Glutamatergic neuron (in vitro differentiated cells): ENCODE measurements around the gene CYS1. TPM values are rescaled to one million over a fixed set of nuclear protein-coding genes. Genes with fewer than 3 reads are reported as not detected.

Source experiments
- DNase-seq: peaks from one replicate; pipeline ENCODE4 v3.0.0; 2022
- H3K27ac Mint-ChIP-seq: one replicate; pipeline ENCODE4 v1.8.0; 2020; ENCODE audit warnings: mild to moderate bottlenecking, mixed read lengths, inconsistent platforms; ENCODE audit not compliant: unreplicated experiment
- H3K27me3 Mint-ChIP-seq: one replicate; pipeline ENCODE4 v1.8.0; 2020; ENCODE audit warnings: mild to moderate bottlenecking, moderate library complexity, mixed read lengths, inconsistent platforms; ENCODE audit not compliant: unreplicated experiment
- H3K36me3 Mint-ChIP-seq: one replicate; pipeline ENCODE4 v1.8.0; 2020; ENCODE audit warnings: mild to moderate bottlenecking, mixed read lengths, inconsistent platforms; ENCODE audit not compliant: unreplicated experiment
- H3K4me1 Mint-ChIP-seq: one replicate; pipeline ENCODE4 v1.8.0; 2020; ENCODE audit warnings: mild to moderate bottlenecking, low read depth, mixed read lengths, inconsistent platforms; ENCODE audit not compliant: unreplicated experiment
- H3K4me3 Mint-ChIP-seq: one replicate; pipeline ENCODE4 v1.8.0; 2020; ENCODE audit warnings: mild to moderate bottlenecking, mixed read lengths, inconsistent platforms; ENCODE audit not compliant: unreplicated experiment
- H3K9me3 Mint-ChIP-seq: one replicate; pipeline ENCODE4 v1.8.0; 2020; ENCODE audit warnings: mild to moderate bottlenecking, moderate library complexity, mixed read lengths, inconsistent platforms; ENCODE audit not compliant: unreplicated experiment
- total RNA-seq: library from RNA; stranded (reverse); fragmentation: NEBNext Ultra II Directional; extraction: Animal tissue kit (Norgen Biotek cat#: 25700); gene quantifications from one replicate; pipeline ENCODE4 v1.2.1, GENCODE V29; 2021; ENCODE audit not compliant: unreplicated experiment
- TF ChIP-seq, protein P1 (sequence below): fragments of 200-600 bp; sonication (generic); IDR thresholded peaks from one replicate; pipeline ENCODE4 v1.5.0; 2021; ENCODE audit not compliant: partially characterized antibody, unreplicated experiment

CYS1 gene
- total RNA-seq, 1 donor from 2014 or later = not detected

DNA sequence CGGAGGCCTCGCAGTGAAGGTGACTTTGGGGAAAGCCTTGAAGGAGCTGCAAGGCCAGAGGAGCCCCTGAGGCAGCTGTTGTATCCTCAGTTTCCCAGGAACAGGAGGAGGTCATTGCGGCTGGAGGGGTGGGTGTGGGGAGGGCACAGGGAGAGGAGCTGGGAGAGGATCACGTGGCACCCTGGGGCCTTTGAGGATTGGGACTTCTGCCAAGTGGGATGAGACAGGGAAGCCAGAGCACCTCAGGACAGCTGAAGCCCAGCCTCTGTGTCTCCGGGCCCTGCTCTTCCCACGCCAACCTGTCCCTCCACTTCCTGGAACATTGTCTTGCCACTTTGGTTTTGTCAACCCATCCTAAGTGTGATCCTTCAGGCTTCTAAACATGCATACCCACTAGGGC is 23.0 kb upstream of the CYS1 start:
- Mint-ChIP-seq H3K4me1 (no peaks in the 10 kb centered on the region), H3K36me3 (peaks cover 4% of the 10 kb centered on the region), H3K27ac (no peak overlapping the region), H3K27me3 (peaks cover 5% of the 10 kb centered on the region), H3K9me3 (peaks cover 1% of the 10 kb centered on the region), H3K4me3 (no peak overlapping the region)
- DNase-seq = no peak
- TF ChIP-seq, protein P1, sequence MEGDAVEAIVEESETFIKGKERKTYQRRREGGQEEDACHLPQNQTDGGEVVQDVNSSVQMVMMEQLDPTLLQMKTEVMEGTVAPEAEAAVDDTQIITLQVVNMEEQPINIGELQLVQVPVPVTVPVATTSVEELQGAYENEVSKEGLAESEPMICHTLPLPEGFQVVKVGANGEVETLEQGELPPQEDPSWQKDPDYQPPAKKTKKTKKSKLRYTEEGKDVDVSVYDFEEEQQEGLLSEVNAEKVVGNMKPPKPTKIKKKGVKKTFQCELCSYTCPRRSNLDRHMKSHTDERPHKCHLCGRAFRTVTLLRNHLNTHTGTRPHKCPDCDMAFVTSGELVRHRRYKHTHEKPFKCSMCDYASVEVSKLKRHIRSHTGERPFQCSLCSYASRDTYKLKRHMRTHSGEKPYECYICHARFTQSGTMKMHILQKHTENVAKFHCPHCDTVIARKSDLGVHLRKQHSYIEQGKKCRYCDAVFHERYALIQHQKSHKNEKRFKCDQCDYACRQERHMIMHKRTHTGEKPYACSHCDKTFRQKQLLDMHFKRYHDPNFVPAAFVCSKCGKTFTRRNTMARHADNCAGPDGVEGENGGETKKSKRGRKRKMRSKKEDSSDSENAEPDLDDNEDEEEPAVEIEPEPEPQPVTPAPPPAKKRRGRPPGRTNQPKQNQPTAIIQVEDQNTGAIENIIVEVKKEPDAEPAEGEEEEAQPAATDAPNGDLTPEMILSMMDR = no peak

DNA sequence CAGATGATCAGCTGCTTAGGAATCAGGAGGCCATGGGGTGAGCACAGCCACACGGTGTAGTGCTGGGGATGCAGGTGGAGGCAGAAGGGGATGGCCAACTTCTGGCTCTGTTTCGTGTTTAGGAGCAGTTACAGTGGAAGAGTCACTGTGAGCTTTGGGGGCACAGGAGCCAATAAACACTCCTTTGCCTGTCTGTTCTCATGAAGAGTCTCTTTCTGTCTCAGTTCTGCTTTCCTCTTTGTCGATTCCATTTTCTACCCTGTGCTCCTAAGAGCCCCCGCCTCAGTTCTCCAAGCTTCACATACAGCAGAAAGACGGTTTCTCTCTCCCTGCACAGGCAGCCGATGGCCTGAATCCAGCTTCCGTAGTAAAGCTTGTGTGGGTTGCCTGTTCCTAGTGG is 21.3 kb upstream of the CYS1 start:
- Mint-ChIP-seq H3K4me3 (no peak overlapping the region), H3K27ac (no peak overlapping the region), H3K4me1 (peaks cover 1% of the 10 kb centered on the region), H3K27me3 (peaks cover 5% of the 10 kb centered on the region), H3K36me3 (no peaks in the 10 kb centered on the region), H3K9me3 (peaks cover 1% of the 10 kb centered on the region)
- TF ChIP-seq, protein P1 = no peak
- no peak for DNase-seq

DNA sequence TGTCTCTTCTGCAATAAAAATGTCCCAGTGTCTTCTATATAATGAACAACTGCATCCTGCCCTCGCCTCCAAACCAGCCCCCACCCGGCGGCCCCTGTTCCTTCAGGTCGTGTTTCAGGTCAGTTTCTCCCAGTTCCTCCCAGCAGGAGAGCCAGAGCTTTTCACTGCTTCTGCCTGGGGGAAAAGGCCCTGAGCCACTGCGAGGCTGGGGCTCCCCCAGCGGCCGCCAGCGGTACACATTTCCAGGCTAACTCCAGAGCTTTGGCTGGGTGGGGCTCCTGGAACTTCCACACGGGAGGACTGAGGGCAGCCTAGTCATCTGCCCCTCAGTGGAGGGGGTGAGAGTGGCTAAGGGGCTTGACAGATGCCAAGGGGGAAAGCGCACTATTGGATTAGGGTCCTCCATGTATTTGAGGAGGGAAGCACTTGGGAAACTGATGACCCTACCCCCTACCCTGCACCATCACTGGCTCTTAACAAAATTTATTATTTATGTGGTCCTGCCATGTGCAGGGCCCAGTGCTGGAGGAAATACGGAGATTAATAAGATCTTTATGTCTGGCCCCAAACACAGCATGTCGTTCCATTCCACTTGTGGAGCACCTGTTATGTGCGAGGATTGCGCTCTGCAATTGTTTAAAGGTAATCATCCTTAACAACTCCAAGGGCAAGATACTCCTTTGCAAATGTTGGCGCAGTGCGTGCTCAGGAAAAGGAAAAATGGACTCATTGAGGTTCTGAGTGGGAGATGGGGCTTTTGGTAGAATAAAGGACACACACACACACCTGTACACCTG is 17.3 kb upstream of the CYS1 start:
- no peak overlapping the region for H3K4me3 Mint-ChIP-seq
- H3K27ac Mint-ChIP-seq = no peak overlapping the region
- peaks cover 10% of the 10 kb centered on the region for H3K4me1 Mint-ChIP-seq
- H3K27me3 Mint-ChIP-seq = peaks cover 7% of the 10 kb centered on the region
- DNase-seq = peak; percentile 80
- H3K9me3 Mint-ChIP-seq = peaks cover 3% of the 10 kb centered on the region
- peaks cover 3% of the 10 kb centered on the region for H3K36me3 Mint-ChIP-seq
- TF ChIP-seq, protein P1 = peak; percentile 86

GRCh38 chr2:10096641-10097040 is 16.4 kb upstream of the CYS1 start:
- Mint-ChIP-seq H3K4me3 (no peak overlapping the region), H3K27me3 (peaks cover 5% of the 10 kb centered on the region), H3K27ac (no peak overlapping the region), H3K9me3 (peaks cover 3% of the 10 kb centered on the region), H3K36me3 (peaks cover 9% of the 10 kb centered on the region), H3K4me1 (peaks cover 10% of the 10 kb centered on the region)
- TF ChIP-seq, protein P1 = no peak
- DNase-seq = no peak

DNA sequence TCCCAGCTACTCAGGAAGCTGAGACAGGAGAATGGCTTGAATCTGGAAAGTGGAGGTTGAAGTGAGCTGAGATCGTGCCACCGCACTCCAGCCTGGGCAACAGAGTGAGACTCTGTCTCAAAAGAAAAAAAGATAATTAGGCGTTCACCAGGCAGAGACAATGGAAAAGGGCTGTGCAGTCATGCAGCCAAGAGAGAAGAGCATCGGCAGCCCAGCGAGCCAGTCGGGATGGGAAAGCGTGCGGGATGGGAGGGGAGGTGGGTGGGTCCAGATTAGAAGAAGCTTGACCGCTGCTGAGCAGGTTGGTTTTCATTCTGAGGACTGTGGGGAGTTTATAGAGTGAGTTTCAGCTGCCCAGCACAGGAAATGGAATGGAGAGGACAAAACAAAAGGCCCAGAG is 15.0 kb upstream of the CYS1 start:
- Mint-ChIP-seq H3K9me3 (peaks cover 3% of the 10 kb centered on the region), H3K27me3 (peaks cover 2% of the 10 kb centered on the region), H3K27ac (no peak overlapping the region), H3K36me3 (peaks cover 9% of the 10 kb centered on the region), H3K4me3 (no peak overlapping the region), H3K4me1 (peaks cover 10% of the 10 kb centered on the region)
- TF ChIP-seq, protein P1 = no peak
- DNase-seq = no peak
